HG02973 (cell line): Measurements from ENCODE around the gene HLX.

ENCODE experiments used
- ATAC-seq: cut with Tn5 transposase; IDR thresholded peaks from one replicate; pipeline ENCODE4 v1.9.1; 2021; ENCODE audit warnings: moderate library complexity; ENCODE audit not compliant: unreplicated experiment

HLX gene

DNA sequence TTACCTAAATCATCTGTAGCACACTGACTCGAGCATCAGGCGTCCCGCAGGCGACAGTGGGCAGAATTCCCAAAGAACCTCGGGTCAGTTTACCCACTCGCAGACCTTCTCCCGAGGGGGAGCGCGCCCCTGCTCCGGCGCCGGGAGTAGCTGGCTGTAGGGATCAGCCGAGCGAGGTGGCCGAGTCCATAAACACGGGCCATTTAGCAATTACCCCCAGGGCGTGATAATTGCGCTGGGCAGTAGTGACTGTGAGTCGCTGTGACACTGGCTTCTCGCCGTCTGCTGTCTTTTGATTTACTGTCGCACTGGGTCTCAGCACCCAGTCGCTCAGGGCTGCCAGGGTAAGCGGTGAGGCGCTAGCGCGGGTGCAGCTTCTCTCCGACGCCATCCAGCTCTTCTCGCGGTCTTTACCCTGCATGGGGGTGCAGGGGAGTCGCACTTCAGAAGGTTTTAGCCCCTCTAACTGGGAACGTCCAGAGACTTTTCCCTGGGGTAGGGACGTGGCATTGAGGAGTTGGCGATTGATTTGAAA, 16.2 kb downstream of the HLX start:
- ATAC-seq: no peak

DNA sequence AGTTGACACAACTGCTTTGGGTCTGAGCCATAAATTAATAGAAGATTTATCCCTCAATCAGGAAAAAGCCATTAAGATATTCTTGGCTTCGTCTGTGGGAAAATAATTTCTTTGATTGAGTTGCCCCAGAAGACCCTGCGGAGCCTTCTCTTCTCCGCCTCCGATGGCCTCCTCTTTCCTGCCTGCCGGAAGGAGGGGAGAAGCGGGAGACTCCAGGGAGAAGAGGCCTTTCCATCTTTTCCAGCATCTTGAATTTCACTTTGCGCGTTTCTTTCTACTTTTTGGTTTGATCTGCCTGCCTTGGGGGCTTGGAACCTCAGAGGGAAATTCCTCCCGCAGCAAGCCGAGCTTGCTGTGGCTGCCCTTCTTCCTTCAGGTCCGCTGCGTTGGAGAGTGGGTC, 16.8 kb downstream of the HLX start:
- no peak for ATAC-seq

- no peak for ATAC-seq
Observed at GRCh38 chr1:220900842-220901241, 21.6 kb downstream of the HLX start.

- ATAC-seq: no peak
Observed at GRCh38 chr1:220901881-220902280, 22.6 kb downstream of the HLX start.

GRCh38 chr1:220902916-220903315, 23.7 kb downstream of the HLX start:
- ATAC-seq: no peak

DNA sequence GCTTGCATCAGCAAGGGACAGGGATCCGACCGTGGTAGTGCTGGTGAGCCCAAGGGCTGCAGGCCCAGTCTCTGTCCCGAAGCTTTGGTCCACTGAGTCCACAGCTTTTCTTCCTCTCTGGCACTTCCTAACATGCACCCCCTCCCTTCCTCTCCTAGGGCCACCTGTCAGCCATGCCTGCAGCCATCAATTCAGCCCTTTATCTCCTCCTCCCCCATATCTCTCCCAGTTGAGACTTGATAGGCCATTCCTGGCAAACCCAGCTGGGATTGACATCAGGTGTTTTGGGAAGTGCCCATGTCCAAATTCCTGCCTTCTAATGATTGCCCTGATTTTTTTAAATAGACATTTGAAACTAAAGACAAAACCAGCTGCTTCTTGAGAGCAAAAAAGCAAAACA, 25.6 kb downstream of the HLX start:
- ATAC-seq: no peak

DNA sequence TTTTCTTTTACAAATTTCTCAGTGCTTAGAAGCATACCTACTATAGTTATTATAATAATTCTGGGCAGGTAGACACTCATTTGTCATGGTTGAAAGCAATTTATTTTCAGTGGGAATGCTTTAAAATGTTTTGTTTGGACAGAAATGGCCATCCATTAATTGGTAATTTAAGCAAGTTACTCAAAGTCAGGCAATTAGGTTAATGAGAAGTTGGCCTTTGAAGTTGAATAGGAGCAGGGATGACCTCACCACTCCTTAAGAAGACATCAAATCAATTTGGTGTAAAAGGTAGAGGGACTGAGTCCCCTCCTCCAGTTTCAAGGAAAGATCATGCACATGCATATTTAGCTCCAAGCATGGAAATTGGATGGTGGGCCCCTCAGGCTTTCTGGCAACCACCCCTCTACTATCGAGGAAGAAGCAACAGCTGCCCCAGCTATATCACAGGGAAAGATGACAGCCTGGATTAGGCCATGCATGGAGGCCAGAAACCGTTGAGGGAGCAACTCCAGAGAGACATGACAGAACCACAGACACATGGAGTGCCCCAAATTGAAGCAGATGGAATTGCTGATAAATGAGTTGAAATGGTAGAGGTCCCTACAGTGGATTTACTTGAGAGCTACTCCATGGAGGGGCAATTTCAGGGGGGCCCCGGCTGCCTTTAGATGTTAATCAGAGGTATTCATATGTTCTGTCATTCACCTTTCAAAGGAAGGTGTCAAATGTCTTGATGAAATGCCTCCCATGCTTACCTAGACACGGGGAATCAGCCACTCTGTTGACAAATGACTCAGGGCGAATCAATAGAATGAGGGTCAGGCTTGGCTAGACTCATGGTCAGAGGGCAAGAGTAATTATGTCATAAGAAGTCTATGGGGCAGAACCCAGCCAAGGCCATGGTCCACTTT, 26.7 kb downstream of the HLX start:
- ATAC-seq: no peak

- no peak for ATAC-seq
Observed at GRCh38 chr1:220906561-220907334, 27.5 kb downstream of the HLX start.

DNA sequence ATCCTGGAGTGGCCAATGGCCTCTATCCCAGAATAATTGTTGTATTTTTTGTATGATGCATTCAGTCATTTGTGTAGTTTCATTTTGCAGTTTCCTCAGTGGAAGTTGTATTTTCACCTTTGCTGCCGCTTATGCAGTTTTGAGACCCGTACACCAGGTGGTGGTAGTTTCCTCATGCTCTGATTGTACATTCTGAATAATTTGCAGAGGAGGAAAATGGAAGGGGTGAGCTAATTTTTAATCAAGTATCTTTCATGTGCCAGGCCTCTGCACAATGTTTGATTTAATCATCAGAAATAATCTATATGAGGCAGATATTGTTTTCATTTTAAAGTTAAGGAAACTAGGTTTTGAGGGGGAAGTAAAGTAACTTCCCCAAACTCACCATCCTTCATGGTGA, 29.5 kb downstream of the HLX start:
- peak; percentile 61 for ATAC-seq

GRCh38 chr1:220910021-220910420, 30.8 kb downstream of the HLX start:
- no peak for ATAC-seq

GRCh38 chr1:220914283-220915116, 35.3 kb downstream of the HLX start:
- ATAC-seq: no peak

- no peak for ATAC-seq
Observed at GRCh38 chr1:220915117-220915440, 35.8 kb downstream of the HLX start.

DNA sequence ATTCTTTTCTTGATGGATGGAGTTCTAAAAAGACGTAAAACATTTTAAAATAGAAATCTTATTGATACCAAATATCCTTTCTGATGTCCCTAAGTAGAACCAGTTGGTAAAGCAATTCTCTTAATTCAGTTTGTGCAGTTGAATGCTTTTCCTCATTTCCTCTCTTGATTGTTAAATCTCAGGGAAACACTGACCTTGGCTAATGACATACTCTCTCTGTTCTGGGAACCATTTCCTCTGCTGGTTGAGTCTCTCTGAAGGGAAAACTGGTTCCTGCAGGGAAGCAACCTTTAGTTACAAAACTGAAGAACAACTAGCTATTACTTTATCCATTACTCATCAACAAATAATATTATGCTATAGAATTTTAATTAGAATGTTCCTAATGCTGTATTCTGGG, 36.7 kb downstream of the HLX start:
- ATAC-seq: no peak

- no peak for ATAC-seq
Observed at GRCh38 chr1:220917101-220917500, 37.9 kb downstream of the HLX start.

GRCh38 chr1:220917535-220918209, 38.4 kb downstream of the HLX start:
- ATAC-seq: no peak

DNA sequence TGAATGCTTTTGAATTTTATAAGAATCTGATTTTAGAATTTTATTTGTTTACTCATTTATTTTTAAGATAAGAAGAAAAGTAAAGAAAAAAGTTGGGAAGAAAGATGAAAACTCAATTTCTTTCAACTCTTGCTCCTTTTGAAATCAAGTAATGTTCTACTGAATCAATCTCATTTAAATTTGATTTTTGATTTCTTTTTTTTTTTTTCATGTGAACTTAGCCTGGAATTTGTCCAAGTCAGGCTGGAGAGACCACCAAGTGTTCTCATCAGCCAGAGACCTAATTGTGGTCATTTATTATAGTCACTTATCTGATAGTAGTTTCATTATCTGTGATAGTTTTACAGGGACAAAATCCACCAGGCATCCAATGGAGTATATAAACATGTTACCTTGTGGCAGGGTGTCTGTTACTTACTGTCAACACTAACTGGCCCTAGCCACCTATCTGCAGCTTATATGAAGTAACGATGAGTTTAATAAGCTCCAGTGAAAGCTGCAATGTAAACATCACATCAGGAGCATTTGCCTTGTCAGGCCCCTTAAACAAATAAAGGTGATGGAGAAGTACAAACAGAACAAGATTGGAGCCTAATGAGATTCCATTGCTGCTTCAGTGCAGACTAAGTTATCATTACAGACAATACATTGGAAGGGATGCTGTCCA, 39.2 kb downstream of the HLX start:
- ATAC-seq: no peak

- ATAC-seq: no peak
Observed at GRCh38 chr1:220920967-220921366, 41.7 kb downstream of the HLX start.

DNA sequence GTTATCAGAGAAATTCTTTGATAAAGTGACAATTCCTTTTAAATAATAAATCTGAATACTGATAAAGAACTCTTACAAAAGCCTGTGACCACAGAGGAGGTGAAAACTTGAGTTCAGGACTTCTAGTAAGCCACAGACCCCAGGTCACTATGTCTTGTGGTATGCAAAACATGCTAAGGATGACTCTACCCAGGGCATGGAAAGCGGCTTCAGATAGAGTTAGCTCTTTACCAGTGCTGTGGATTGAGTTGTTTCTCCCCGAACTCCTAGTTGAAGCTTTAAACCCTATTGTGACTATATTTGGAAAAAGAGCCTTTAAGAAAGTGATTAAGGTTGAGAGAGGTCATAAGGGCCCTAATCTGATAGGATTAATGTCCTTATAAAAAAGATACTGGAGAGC, 42.3 kb downstream of the HLX start:
- no peak for ATAC-seq

DNA sequence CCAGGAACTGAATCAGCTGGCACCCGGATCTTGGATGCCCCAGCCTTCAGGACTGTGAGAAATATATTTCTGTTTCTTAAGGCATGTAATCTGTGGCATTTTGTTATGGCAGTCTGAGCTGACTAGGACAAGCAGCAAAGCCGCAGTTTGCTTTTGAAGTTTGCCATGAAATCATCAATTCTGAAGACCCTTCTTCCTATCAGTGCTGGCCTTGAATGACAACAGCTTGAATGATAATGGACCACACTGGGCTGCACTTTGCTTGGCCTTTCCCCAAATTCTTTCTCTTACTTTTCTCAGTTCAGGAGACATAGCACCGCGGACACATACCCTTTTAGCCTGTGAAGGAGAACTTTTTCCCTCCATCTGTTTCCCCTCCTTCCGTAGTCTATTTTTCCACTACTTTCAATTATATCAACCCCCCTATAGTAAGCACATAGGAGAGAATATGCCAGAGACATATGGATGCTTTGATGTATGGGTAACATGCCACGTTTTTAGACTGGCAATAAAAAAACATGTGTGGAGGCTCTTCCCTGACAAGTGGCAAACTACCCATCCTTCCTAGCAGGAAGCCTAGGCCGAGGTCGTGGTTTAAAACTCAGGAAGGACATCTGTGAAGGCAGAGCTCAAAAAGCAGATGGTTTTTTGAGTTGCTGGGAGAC, 42.9 kb downstream of the HLX start:
- no peak for ATAC-seq

GRCh38 chr1:220922951-220923350, 43.7 kb downstream of the HLX start:
- ATAC-seq: no peak
